ENCODE measurements around the gene MIP. TPM values are rescaled to one million over a fixed set of nuclear protein-coding genes. Genes with fewer than 3 reads are reported as not detected.

Gene MIP
- total and polyA plus RNA-seq, 10 of the 15 experiments (the other 5 are each of a cell fraction or from before 2014, with no cell fraction given), result 0.04 to 0.18 (median 0.11) TPM; not detected in 3

GRCh38 chr12:56476143-56476542, 21.7 kb upstream of the MIP start:
- Histone ChIP-seq H3K4me3 (no peak overlapping the region), H3K79me2 (ENCODE audit: control insufficient read depth, insufficient read depth, low read length) (peaks cover 7% of the 10 kb centered on the region), H3K4me1 (ENCODE audit: control insufficient read depth, insufficient read depth, low read length) (peaks cover 14% of the 10 kb centered on the region), H3K27ac (ENCODE audit: control insufficient read depth, insufficient read depth) (no peak overlapping the region), H3K9me3 (replicated peaks; ENCODE audit: control insufficient read depth, insufficient read depth, low read length) (no peaks in the 10 kb centered on the region), H3K9ac (ENCODE audit: control insufficient read depth, insufficient read depth, low read length) (no peak overlapping the region), H3K27me3 (replicated peaks in 1 of 2; ENCODE audit: control insufficient read depth in 2 of 2, insufficient read depth in 2 of 2, low read length in 1 of 2) (no peaks in the 10 kb centered on the region), H2AFZ (ENCODE audit: control insufficient read depth, low read depth, low read length) (no peak overlapping the region), H3K4me2 (ENCODE audit: control insufficient read depth, insufficient read depth) (no peak overlapping the region), H4K20me1 (ENCODE audit: control insufficient read depth, insufficient read depth) (peaks cover 3% of the 10 kb centered on the region; the same call in 1 of the 2 replicates), H3K36me3 (ENCODE audit: control insufficient read depth in 2 of 2, insufficient read depth in 2 of 2, low read length in 1 of 2) (peaks cover 0 to 4% of the 10 kb centered on the region in 2 experiments; a peak in 2 of 4 replicates)
- intact Hi-C loops (cut with micrococcal nuclease; ENCODE audit: unreplicated experiment) (no loop called here), in situ Hi-C loops (cut with MboI) (no loop called here)
- SMC1A ChIA-PET (ENCODE audit: uncharacterized antibody, unreplicated experiment), result no interaction called here
- FAIRE-seq, result no peak
- POLR2A ChIA-PET, result interaction anchor here (0.6 kb wide), 1 partner anchor 104 kb away, joined by 5 read pairs; no protein-coding TSS in a partner anchor
- BruUV-seq (replicated peaks), result no TSS peak
- 96% methylated on average over 6 of the region's 6 CpGs for WGBS (ENCODE audit: insufficient coverage, insufficient replicate concordance, low lambda C conversion rate, missing lambda C conversion rate)
- DNase-seq (ENCODE audit: low read depth, low spot score), result no peak
- RAD21 ChIA-PET (ENCODE audit: unreplicated experiment), result interaction anchor here (0.6 kb wide), 1 partner anchor 289 kb away, joined by 3 read pairs; no protein-coding TSS in a partner anchor
- TF ChIP-seq NRF1 (conservative IDR thresholded peaks at IDR 0.05; ENCODE audit: low read depth, low read length) (no peak), ZNF274 (IDR thresholded peaks at IDR 0.05; ENCODE audit: insufficient read depth, insufficient read length) (no peak), CHD1 (IDR thresholded peaks at IDR 0.05; ENCODE audit: low read depth, low read length) (no peak), JUND (IDR thresholded peaks at IDR 0.05; ENCODE audit: low read depth, low read length) (no peak), CUX1 (IDR thresholded peaks at IDR 0.05; ENCODE audit: insufficient replicate concordance, low read depth, low read length) (no peak), PBX3 (IDR thresholded peaks at IDR 0.05; ENCODE audit: insufficient replicate concordance, low read depth, low read length) (no peak), SIN3A (IDR thresholded peaks at IDR 0.05; ENCODE audit: low read depth, low read length) (no peak), POLR2A (IDR thresholded peaks at IDR 0.05; ENCODE audit: low read depth, low read length) (no peak), PRDM15 (CRISPR knock-in tag; IDR thresholded peaks at IDR 0.05) (no peak)
- CTCF ChIA-PET, result no interaction called here
- ATAC-seq, result no peak

Measured in GM12878 (cell line).